ENCODE measurements around the gene TMEM205.

DNA sequence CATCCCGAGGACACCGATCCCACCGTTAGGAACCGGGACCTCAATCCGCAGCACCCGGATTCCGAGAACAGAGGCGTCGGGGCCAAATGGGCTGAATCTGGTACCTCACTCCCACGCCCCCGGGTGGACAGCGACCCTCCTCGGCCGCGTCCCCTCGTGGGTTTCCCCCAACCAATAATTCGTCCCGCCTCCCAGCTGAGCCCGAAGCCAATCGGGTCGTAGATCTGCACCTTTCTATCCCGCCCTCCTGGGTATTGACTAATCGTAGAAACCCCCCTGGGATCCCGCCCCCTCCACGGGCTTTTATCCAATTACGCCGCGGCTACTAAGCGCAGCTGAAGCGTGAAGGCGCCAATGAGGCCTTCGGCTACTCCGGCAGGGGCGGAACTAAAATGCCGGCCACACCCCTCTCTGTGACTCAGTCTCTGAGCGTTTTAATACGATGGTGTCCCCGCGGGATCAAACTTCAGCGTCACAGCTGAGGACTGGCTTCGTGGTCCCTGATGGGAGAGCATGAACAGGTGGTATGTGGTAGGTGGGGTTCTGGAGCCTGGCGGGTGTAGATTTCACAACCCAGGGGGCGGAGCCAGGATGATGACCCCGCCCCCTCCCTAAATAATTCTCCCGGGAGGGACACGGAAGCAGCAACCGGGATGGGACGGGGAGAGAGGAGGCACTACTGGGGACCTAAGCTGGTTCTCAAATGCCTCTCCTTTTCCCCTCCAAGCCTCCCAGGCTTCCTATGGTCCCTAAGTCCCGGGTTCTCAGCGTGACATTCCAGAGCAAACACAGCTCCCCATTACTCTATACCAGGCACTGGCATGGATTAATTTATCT is at the start of gene TMEM205, which contains the start of gene CCDC159:
- TF ChIP-seq, protein P1, sequence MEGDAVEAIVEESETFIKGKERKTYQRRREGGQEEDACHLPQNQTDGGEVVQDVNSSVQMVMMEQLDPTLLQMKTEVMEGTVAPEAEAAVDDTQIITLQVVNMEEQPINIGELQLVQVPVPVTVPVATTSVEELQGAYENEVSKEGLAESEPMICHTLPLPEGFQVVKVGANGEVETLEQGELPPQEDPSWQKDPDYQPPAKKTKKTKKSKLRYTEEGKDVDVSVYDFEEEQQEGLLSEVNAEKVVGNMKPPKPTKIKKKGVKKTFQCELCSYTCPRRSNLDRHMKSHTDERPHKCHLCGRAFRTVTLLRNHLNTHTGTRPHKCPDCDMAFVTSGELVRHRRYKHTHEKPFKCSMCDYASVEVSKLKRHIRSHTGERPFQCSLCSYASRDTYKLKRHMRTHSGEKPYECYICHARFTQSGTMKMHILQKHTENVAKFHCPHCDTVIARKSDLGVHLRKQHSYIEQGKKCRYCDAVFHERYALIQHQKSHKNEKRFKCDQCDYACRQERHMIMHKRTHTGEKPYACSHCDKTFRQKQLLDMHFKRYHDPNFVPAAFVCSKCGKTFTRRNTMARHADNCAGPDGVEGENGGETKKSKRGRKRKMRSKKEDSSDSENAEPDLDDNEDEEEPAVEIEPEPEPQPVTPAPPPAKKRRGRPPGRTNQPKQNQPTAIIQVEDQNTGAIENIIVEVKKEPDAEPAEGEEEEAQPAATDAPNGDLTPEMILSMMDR (IDR thresholded peaks at IDR 0.05; ENCODE audit: insufficient read depth, low read depth, low read length) = no peak
- no peak for TF ChIP-seq EZH2 (IDR thresholded peaks at IDR 0.05; ENCODE audit: insufficient read depth, low read length)

Data from astrocyte (in vitro differentiated cells and primary cell).